ENCODE measurements around the gene SPATS2L. TPM values are rescaled to one million over a fixed set of nuclear protein-coding genes. Genes with fewer than 3 reads are reported as not detected.
A peak's percentile ranks its signal among the peaks of the same experiment; 100 is the strongest.

Gene SPATS2L
- total RNA-seq, 1 experiment from 2014 or later, result 112 TPM

GRCh38 chr2:200404615-200405014 lies 98.1 kb downstream of the SPATS2L start:
- ChIA-PET POLR2A (no interaction called here), CTCF (no interaction called here)
- DNase-seq (ENCODE audit: low spot score) (no peak), ATAC-seq (no peak)
- H3K27ac Mint-ChIP-seq, result peak overlapping the region; percentile 32; the same call in 1 of the 2 replicates
- H3K36me3 Mint-ChIP-seq, result peaks cover 41% of the 10 kb centered on the region
- peaks cover 54% of the 10 kb centered on the region for H3K4me1 Mint-ChIP-seq
- TF ChIP-seq, protein P1, sequence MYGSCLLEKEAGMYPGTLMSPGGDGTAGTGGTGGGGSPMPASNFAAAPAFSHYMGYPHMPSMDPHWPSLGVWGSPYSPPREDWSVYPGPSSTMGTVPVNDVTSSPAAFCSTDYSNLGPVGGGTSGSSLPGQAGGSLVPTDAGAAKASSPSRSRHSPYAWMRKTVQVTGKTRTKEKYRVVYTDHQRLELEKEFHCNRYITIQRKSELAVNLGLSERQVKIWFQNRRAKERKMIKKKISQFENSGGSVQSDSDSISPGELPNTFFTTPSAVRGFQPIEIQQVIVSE (CRISPR knock-in tag; IDR thresholded peaks at IDR 0.05; ENCODE audit: borderline replicate concordance), result no peak
- TF ChIP-seq AR (CRISPR knock-in tag; IDR thresholded peaks at IDR 0.05) (no peak), NR1H2 (CRISPR knock-in tag; IDR thresholded peaks at IDR 0.05) (no peak)
- H3K4me3 Mint-ChIP-seq, result no peak overlapping the region
- peaks cover 15% of the 10 kb centered on the region for H3K9me3 Mint-ChIP-seq
- no peaks in the 10 kb centered on the region for H3K27me3 Mint-ChIP-seq (ENCODE audit: low read depth)

GRCh38 chr2:200405599-200406298 lies 99.3 kb downstream of the SPATS2L start:
- CTCF ChIA-PET, result interaction anchor here (0.7 to 1.0 kb wide), 2 partner anchors 19 to 77 kb away, joined by 3 to 4 read pairs; no protein-coding TSS in a partner anchor
- peaks cover 59% of the 10 kb centered on the region for H3K4me1 Mint-ChIP-seq
- H3K9me3 Mint-ChIP-seq, result peaks cover 15% of the 10 kb centered on the region
- ATAC-seq, result no peak
- no peaks in the 10 kb centered on the region for H3K27me3 Mint-ChIP-seq (ENCODE audit: low read depth)
- H3K27ac Mint-ChIP-seq, result peak overlapping the region; percentile 44; the same call in 1 of the 2 replicates
- no peak for DNase-seq (ENCODE audit: low spot score)
- TF ChIP-seq GABPB1 (CRISPR knock-in tag; IDR thresholded peaks at IDR 0.05) (peak; percentile 32; the same call in 1 of the 2 replicates), ATF1 (CRISPR knock-in tag; IDR thresholded peaks at IDR 0.05) (no peak)
- no peak overlapping the region for H3K4me3 Mint-ChIP-seq
- peaks cover 38% of the 10 kb centered on the region for H3K36me3 Mint-ChIP-seq
- POLR2A ChIA-PET, result no interaction called here

DNA sequence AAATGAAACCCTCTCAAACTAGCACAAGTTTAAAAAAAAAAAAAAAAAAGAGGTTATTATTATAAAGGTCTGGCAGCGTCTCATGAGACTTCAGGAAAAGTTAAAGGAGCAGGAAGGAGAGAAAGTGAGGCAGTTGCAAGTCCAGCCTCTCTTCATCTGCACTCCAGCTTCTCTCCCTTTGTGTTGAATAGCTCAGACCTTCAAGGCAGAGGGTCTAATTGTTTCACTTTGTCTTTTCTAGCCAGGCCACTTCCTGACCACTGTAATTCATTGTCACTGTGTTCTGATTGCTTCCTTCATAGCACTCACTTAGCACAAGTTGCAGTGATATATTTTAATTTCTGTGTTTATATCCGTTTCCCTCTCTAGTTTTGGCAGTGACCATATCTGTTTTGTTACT lies 99.9 kb downstream of the SPATS2L start:
- ATAC-seq (no peak), DNase-seq (ENCODE audit: low spot score) (no peak)
- POLR2A ChIA-PET, result no interaction called here
- Mint-ChIP-seq H3K9me3 (peaks cover 15% of the 10 kb centered on the region), H3K4me1 (peaks cover 62% of the 10 kb centered on the region), H3K4me3 (no peak overlapping the region), H3K36me3 (peaks cover 34% of the 10 kb centered on the region), H3K27ac (no peak overlapping the region), H3K27me3 (ENCODE audit: low read depth) (no peaks in the 10 kb centered on the region)
- CTCF ChIA-PET, result interaction anchor here (1.0 kb wide), 1 partner anchor 18 kb away, joined by 4 read pairs; no protein-coding TSS in a partner anchor
- TF ChIP-seq FOXP4 (CRISPR knock-in tag; IDR thresholded peaks at IDR 0.05), result no peak
- no peak for TF ChIP-seq HMGXB4 (CRISPR knock-in tag; IDR thresholded peaks at IDR 0.05)
- TF ChIP-seq ZBTB21 (CRISPR knock-in tag; IDR thresholded peaks at IDR 0.05; ENCODE audit: borderline replicate concordance), result no peak
- no peak for TF ChIP-seq RORB (CRISPR knock-in tag; IDR thresholded peaks at IDR 0.05)
- TF ChIP-seq AR (CRISPR knock-in tag; IDR thresholded peaks at IDR 0.05), result no peak
- TF ChIP-seq MXD4 (CRISPR knock-in tag; IDR thresholded peaks at IDR 0.05; ENCODE audit: borderline replicate concordance), result no peak
- TF ChIP-seq, protein P2, sequence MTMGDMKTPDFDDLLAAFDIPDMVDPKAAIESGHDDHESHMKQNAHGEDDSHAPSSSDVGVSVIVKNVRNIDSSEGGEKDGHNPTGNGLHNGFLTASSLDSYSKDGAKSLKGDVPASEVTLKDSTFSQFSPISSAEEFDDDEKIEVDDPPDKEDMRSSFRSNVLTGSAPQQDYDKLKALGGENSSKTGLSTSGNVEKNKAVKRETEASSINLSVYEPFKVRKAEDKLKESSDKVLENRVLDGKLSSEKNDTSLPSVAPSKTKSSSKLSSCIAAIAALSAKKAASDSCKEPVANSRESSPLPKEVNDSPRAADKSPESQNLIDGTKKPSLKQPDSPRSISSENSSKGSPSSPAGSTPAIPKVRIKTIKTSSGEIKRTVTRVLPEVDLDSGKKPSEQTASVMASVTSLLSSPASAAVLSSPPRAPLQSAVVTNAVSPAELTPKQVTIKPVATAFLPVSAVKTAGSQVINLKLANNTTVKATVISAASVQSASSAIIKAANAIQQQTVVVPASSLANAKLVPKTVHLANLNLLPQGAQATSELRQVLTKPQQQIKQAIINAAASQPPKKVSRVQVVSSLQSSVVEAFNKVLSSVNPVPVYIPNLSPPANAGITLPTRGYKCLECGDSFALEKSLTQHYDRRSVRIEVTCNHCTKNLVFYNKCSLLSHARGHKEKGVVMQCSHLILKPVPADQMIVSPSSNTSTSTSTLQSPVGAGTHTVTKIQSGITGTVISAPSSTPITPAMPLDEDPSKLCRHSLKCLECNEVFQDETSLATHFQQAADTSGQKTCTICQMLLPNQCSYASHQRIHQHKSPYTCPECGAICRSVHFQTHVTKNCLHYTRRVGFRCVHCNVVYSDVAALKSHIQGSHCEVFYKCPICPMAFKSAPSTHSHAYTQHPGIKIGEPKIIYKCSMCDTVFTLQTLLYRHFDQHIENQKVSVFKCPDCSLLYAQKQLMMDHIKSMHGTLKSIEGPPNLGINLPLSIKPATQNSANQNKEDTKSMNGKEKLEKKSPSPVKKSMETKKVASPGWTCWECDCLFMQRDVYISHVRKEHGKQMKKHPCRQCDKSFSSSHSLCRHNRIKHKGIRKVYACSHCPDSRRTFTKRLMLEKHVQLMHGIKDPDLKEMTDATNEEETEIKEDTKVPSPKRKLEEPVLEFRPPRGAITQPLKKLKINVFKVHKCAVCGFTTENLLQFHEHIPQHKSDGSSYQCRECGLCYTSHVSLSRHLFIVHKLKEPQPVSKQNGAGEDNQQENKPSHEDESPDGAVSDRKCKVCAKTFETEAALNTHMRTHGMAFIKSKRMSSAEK (CRISPR knock-in tag; IDR thresholded peaks at IDR 0.05; ENCODE audit: borderline replicate concordance), result no peak
- no peak for TF ChIP-seq MAX (CRISPR knock-in tag; IDR thresholded peaks at IDR 0.05)
- no peak for TF ChIP-seq ZNF396 (CRISPR knock-in tag; IDR thresholded peaks at IDR 0.05; ENCODE audit: borderline replicate concordance)
- no peak for TF ChIP-seq ESRRA (CRISPR knock-in tag; IDR thresholded peaks at IDR 0.05; ENCODE audit: borderline replicate concordance)
- TF ChIP-seq ZNF232 (CRISPR knock-in tag; IDR thresholded peaks at IDR 0.05), result no peak
